Measurements from ENCODE around the gene DCTN3.

The DCTN3 gene

DNA sequence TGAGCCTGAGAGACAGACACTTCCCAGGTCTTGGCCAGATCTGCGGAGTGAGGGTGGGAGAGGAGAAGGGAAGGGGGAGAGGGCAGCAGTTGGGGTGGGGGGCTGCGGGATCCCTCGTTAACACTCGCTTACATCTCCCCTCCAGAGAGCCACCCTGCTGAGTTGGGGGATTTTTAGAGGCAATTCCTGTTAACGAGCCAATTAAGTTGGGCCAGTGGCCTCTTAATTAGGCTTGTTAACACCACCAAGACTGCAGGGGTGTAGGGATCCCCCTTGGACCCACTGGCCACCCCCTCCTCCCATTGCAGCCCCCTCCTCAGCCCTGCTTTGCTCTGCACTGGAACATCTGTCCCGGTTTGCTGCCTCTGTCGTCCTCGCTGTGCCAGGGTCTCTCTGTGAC is 54.4 kb downstream of the DCTN3 start:
- H3K36me3 ChIP-seq (ENCODE audit: control insufficient read depth, insufficient read depth, low read length, severe bottlenecking), result peaks cover 4% of the 10 kb centered on the region
- peaks cover 3% of the 10 kb centered on the region for H3K9me3 ChIP-seq (ENCODE audit: control insufficient read depth, low read length)
- H3K4me1 ChIP-seq (ENCODE audit: control insufficient read depth, insufficient read depth, low read length), result no peaks in the 10 kb centered on the region
- no peak for DNase-seq (ENCODE audit: low read depth)
- H3K27me3 ChIP-seq (replicated peaks; ENCODE audit: control insufficient read depth, insufficient read depth, low read length), result peaks cover 13% of the 10 kb centered on the region
- H3K9ac ChIP-seq (ENCODE audit: low read length), result no peak overlapping the region
- no peak overlapping the region for H3K4me3 ChIP-seq (ENCODE audit: low read length)

DNA sequence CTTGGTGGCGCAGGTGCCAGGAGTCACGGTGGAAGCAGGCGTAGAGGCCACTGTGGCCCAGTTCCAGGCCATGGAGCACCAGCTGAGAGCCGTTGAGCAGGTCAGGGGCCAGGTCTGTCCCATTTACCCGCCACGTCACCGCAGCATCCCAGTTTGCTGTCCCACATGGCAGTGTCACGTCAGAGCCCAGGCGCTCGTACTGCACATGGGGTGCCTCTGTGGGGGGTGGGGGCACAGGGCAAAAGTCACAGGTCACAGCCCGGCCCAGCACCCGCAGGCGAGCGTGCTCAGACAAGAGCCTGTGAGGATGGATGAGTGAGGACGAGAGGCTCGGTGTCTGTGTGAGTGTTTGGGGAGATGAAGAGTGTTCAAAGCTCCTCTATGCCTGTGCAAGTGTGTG is 55.7 kb downstream of the DCTN3 start:
- peaks cover 11% of the 10 kb centered on the region for H3K4me1 ChIP-seq (ENCODE audit: control insufficient read depth, insufficient read depth, low read length)
- H3K9me3 ChIP-seq (ENCODE audit: control insufficient read depth, low read length), result peaks cover 3% of the 10 kb centered on the region
- peaks cover 13% of the 10 kb centered on the region for H3K27me3 ChIP-seq (replicated peaks; ENCODE audit: control insufficient read depth, insufficient read depth, low read length)
- H3K9ac ChIP-seq (ENCODE audit: low read length), result no peak overlapping the region
- H3K4me3 ChIP-seq (ENCODE audit: low read length), result no peak overlapping the region
- no peak for DNase-seq (ENCODE audit: low read depth)
- peaks cover 4% of the 10 kb centered on the region for H3K36me3 ChIP-seq (ENCODE audit: control insufficient read depth, insufficient read depth, low read length, severe bottlenecking)
